SK-N-SH treated with all-trans-retinoic acid at 6 μM for 48 hours (cell line): Measurements from ENCODE around the gene IL6.

Experiments
- OSR1 ChIP-seq: fragments of 250-450 bp; sonication (Bioruptor Pico); IDR thresholded peaks from 2 replicates; pipeline ENCODE4 v1.8.0; 2022; ENCODE audit warnings: moderate library complexity, mild to moderate bottlenecking, inconsistent platforms
- ZC3H10 ChIP-seq: fragments of 250-450 bp; sonication (Bioruptor Pico); IDR thresholded peaks from 2 replicates; pipeline ENCODE4 v1.5.1; 2021; ENCODE audit warnings: mild to moderate bottlenecking, moderate library complexity
- ZFP3 ChIP-seq: fragments of 250-450 bp; sonication (Bioruptor Pico); IDR thresholded peaks from 2 replicates; pipeline ENCODE4 v1.5.0; 2020; ENCODE audit warnings: mild to moderate bottlenecking, moderate library complexity
- ZFP30 ChIP-seq: fragments of 450-650 bp; formaldehyde crosslinking; IDR thresholded peaks from 2 replicates; pipeline ENCODE4 v1.5.0; 2022; ENCODE audit warnings: mild to moderate bottlenecking, moderate library complexity
- TF ChIP-seq, protein P1 (sequence below): fragments of 250-450 bp; sonication (Bioruptor Pico); IDR thresholded peaks from 2 replicates; pipeline ENCODE4 v1.8.0; 2021; ENCODE audit warnings: low read depth, mild to moderate bottlenecking, moderate library complexity, borderline replicate concordance

DNA sequence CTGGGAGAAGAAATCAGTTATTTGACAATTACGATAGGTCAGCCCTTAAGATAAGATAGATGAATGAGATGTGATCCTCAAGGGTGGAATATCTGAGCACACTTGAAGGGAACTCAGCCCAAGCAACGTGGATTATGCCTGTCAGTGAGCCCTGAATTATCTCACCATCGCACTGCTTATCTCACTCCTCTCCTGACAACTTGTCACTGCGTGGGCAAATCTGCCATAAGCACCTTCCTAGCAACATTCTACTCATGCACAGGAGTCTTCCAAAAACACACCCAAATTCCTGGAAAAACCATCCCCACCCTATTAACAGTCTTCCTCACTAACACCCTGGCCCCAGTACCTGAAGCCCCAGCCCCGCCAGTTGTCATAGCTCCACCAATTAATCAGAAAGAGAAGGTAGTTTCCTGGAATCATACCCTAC, 46.5 kb upstream of the IL6 start:
- TF ChIP-seq, protein P1, sequence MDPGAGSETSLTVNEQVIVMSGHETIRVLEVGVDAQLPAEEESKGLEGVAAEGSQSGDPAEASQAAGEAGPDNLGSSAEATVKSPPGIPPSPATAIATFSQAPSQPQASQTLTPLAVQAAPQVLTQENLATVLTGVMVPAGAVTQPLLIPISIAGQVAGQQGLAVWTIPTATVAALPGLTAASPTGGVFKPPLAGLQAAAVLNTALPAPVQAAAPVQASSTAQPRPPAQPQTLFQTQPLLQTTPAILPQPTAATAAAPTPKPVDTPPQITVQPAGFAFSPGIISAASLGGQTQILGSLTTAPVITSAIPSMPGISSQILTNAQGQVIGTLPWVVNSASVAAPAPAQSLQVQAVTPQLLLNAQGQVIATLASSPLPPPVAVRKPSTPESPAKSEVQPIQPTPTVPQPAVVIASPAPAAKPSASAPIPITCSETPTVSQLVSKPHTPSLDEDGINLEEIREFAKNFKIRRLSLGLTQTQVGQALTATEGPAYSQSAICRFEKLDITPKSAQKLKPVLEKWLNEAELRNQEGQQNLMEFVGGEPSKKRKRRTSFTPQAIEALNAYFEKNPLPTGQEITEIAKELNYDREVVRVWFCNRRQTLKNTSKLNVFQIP (CRISPR knock-in tag), result no peak
- TF ChIP-seq ZC3H10 (CRISPR knock-in tag) (no peak), ZFP3 (no peak), OSR1 (CRISPR knock-in tag) (no peak), ZFP30 (CRISPR knock-in tag) (no peak)
